Heart left ventricle (tissue), 16 donors: ENCODE results near the gene HOXD3. TPM values are rescaled to one million over a fixed set of nuclear protein-coding genes. Genes with fewer than 3 reads are reported as not detected.
A peak's percentile ranks its signal among the peaks of the same experiment; 100 is the strongest.

Source experiments
- ATAC-seq, 4 donors: fragments of 200-7000 bp; cut with Tn5 transposase; one replicate each; pipeline ENCODE4 v1.9.1; 2020 to 2022; ENCODE audit warnings: moderate library complexity in 4 of 4, mild to moderate bottlenecking in 3 of 4, moderate number of reproducible peaks in 1 of 4
- DNase-seq, 5 donors: peaks; one replicate each; pipeline ENCODE4 v3.0.0-alpha.2; 2020
- H3K27ac ChIP-seq, 12 donors: fragments of 200-600 bp; sonication (generic) in 4 of 12; one replicate each; pipeline versions ENCODE4 v1.5.0 to v1.8.0; 2016 to 2022; ENCODE audit warnings: mild to moderate bottlenecking in 2 of 12
- H3K27me3 ChIP-seq, 9 donors: fragments of 200-600 bp; sonication (generic) in 2 of 9; one replicate each; pipeline versions ENCODE4 v1.5.1 to v1.8.0; 2016 to 2022; ENCODE audit warnings: mild to moderate bottlenecking in 3 of 9
- H3K36me3 ChIP-seq, 9 donors: fragments of 200-600 bp; sonication (generic) in 2 of 9; one replicate each; pipeline versions ENCODE4 v1.5.0 to v1.8.0; 2018 to 2022; ENCODE audit warnings: mild to moderate bottlenecking in 2 of 9
- H3K4me1 ChIP-seq, 12 donors: fragments of 200-600 bp; sonication (generic) in 4 of 12; one replicate each; pipeline versions ENCODE4 v1.5.0 to v1.8.0; 2016 to 2022; ENCODE audit warnings: mild to moderate bottlenecking in 3 of 12
- H3K4me3 ChIP-seq, 12 donors: fragments of 200-600 bp; sonication (generic) in 4 of 12; one replicate each; pipeline versions ENCODE4 v1.5.0 to v1.8.0; 2017 to 2022; ENCODE audit warnings: mild to moderate bottlenecking in 9 of 12, moderate library complexity in 4 of 12
- H3K9me3 ChIP-seq, 12 donors: fragments of 200-600 bp; sonication (generic) in 4 of 12; one replicate each; pipeline versions ENCODE4 v1.5.0 to v1.8.0; 2016 to 2022; ENCODE audit warnings: mild to moderate bottlenecking in 1 of 12
- POLR2A ChIP-seq, 2 donors: fragments of 450-650 bp; IDR thresholded peaks; one replicate each; pipeline ENCODE4 v1.6.1; 2017; ENCODE audit warnings: antibody characterized with exemption in 2 of 2, mild to moderate bottlenecking in 2 of 2, moderate library complexity in 2 of 2
- WGBS, 4 donors: extraction: QIAGEN DNeasy Blood & Tissue Kit in 2 of 4; methylation state at CpG; one replicate each; pipeline versions ENCODE4 v1.1.5 to v1.1.7; 2013 to 2018; 5-methylcytosine and 5-hydroxymethylcytosine counted together
- intact Hi-C, 10 donors: fragments of 100-400 bp; cut with DNase I; formaldehyde crosslinking; loops; one replicate each; pipeline versions ENCODE4 v1.11.1 to v1.14.2; 2022
- polyA plus RNA-seq, 2 donors: library from polyadenylated mRNA; stranded (reverse); fragments of 200-250 nt; gene quantifications; one replicate each; pipeline ENCODE4 v1.2.3, GENCODE V29; 2013
- total RNA-seq, 9 donors: library from RNA; depleted of rRNA in 2 of 9; stranded (reverse); fragments of >200 nt in 2 of 9; fragmentation: NEBNext Ultra II Directional in 3 of 9; extraction: Animal tissue kit (Norgen Biotek cat#: 25700) in 3 of 9; gene quantifications; one replicate each; pipeline versions ENCODE4 v1.1.0 to v1.2.4, GENCODE V29; 2016 to 2023
- TF ChIP-seq, protein P1 (sequence below), 12 donors: fragments of 200-600 bp; sonication (generic) in 4 of 12; IDR thresholded peaks; one replicate each; pipeline versions ENCODE4 v1.5.0 to v1.8.0; 2018 to 2022; ENCODE audit warnings: antibody characterized with exemption in 12 of 12, mild to moderate bottlenecking in 5 of 12
- donor health status: ischemic (EF 13 %, LVEDD 7.1; RV severe dilation, severe dysfunction).
- donor health status: healthy with polysubstance abuse.
- donor health status: DM: no; HTN: yes; CAD: no.
- donor health status: DM: no; HTN: no; CAD: no.
- donor health status: ischemic (EF 25% LVEDD 6.9; RV normal size, moderate dysfunction).
- donor health status: ischemic (EF 25% LVEDD 5.7; RV mildly dilated, moderate dysfunction).
- donor health status: healthy.
- donor health status: DM: yes; HTN: yes; CAD: no.
- donor health status: ischemic (EF 35%, LVEDD 5.7; RV mildly dilated, moderate dysfunction).
- donor health status: nonischemic (EF 11% LVEDD 7.7; RV severe dilation, severe dysfunction).
- donor health status: DM: yes; HTN: yes; CAD: no.
- donor health status: PGD.
- donor health status: ischemic (EF 29% LVEDD 5.4; RV normal size, mild dysfunction).
- donor health status: nonischemic (EF 23%, LVEDD 6.1; RV moderate dilation, normal function).

HOXD3 gene
- total and polyA plus RNA-seq, 11 donors: 0.04 to 1.4 (median 0.52) TPM

DNA sequence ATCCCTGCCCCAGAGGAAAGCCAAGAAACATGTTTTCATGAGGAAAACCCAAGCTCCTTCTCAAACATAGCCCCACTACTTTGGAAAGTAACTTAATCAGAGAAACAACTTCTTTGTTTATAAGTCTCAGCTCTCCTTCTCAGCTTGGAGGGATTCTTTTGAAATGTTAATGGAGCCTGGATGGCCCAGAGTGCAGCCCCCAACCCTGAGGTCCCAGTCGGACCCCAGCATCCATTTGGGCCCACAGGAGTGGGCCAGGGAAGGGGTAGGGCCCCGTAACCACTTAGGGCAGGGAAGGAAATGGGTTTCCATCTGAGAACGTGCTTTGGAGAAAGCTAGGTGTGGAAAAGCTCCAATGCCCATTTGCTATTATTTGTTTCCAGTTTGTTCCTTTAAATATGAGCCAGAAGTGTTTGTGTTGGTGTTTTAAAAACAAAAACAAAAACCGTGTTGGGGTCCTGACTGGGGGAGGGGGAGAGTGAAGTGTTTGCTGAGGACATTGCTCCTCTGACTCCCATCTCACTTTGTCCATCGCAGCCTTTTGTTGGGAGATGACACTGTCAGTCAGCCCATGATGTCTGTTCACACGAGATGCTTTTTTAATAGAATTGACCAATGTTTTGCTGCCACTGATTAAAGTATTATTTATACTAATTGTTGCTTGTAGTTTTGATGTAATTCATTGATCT, 1.6 kb upstream of the HOXD3 start:
- no peak overlapping the region for H3K4me3 ChIP-seq
- intact Hi-C loops: loop anchor here in 1 of 10 donors (10.0 kb wide), 1 partner anchor 109 kb away; the partner anchor contains the start of gene MTX2
- DNase-seq (no peak), ATAC-seq (no peak)
- peaks cover 0 to 43% (median 16%) of the 10 kb centered on the region in 12 donors for H3K4me1 ChIP-seq
- H3K9me3 ChIP-seq: no peaks in the 10 kb centered on the region
- TF ChIP-seq POLR2A (IDR thresholded peaks at IDR 0.05): no peak
- TF ChIP-seq, protein P1, sequence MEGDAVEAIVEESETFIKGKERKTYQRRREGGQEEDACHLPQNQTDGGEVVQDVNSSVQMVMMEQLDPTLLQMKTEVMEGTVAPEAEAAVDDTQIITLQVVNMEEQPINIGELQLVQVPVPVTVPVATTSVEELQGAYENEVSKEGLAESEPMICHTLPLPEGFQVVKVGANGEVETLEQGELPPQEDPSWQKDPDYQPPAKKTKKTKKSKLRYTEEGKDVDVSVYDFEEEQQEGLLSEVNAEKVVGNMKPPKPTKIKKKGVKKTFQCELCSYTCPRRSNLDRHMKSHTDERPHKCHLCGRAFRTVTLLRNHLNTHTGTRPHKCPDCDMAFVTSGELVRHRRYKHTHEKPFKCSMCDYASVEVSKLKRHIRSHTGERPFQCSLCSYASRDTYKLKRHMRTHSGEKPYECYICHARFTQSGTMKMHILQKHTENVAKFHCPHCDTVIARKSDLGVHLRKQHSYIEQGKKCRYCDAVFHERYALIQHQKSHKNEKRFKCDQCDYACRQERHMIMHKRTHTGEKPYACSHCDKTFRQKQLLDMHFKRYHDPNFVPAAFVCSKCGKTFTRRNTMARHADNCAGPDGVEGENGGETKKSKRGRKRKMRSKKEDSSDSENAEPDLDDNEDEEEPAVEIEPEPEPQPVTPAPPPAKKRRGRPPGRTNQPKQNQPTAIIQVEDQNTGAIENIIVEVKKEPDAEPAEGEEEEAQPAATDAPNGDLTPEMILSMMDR (IDR thresholded peaks at IDR 0.05): no peak
- 13 to 31% (median 24%) methylated on average over 6 of the region's 6 CpGs for WGBS, 4 donors
- H3K36me3 ChIP-seq: no peaks in the 10 kb centered on the region
- no peak overlapping the region for H3K27ac ChIP-seq
- H3K27me3 ChIP-seq: peaks cover 75 to 100% (median 98%) of the 10 kb centered on the region in 9 donors

DNA sequence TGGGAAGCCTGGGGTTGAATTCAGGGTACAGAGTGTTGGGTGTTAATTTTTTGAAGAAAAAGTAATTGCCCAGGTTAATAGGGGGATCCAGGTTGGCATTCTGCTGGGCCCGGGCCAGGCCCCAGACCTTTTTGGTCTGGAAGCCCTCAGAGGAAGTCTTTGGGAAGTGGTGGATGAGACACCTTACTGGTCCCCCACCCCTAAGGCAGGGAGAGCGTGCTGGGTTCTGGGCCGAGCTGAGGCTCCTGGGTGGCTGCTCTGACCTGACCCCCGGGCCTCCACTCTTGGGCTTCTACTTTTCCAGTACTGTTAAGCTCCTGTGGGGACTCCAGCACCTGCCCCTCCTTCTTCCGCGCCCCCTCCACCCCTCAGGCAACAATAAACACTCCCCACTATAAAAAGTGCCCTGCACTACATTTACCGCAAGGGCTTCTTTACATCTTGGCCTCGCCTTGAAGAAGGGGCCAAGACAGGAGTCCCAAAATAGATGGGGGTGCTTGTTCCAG, 753 bp upstream of the HOXD3 start:
- H3K27me3 ChIP-seq: peaks cover 75 to 100% (median 98%) of the 10 kb centered on the region in 9 donors
- WGBS, 4 donors: 14 to 48% (median 34%) methylated on average over 8 of the region's 8 CpGs
- H3K4me1 ChIP-seq: peaks cover 0 to 47% (median 16%) of the 10 kb centered on the region in 12 donors
- no peak overlapping the region for H3K4me3 ChIP-seq
- no peak for TF ChIP-seq POLR2A (IDR thresholded peaks at IDR 0.05)
- TF ChIP-seq, protein P1 (IDR thresholded peaks at IDR 0.05): no peak
- H3K9me3 ChIP-seq: no peaks in the 10 kb centered on the region
- no peak for ATAC-seq
- intact Hi-C loops: loop anchor here in 1 of 10 donors (10.0 kb wide), 1 partner anchor 108 kb away; the partner anchor contains the start of gene MTX2
- H3K27ac ChIP-seq: no peak overlapping the region
- no peak for DNase-seq
- no peaks in the 10 kb centered on the region for H3K36me3 ChIP-seq

DNA sequence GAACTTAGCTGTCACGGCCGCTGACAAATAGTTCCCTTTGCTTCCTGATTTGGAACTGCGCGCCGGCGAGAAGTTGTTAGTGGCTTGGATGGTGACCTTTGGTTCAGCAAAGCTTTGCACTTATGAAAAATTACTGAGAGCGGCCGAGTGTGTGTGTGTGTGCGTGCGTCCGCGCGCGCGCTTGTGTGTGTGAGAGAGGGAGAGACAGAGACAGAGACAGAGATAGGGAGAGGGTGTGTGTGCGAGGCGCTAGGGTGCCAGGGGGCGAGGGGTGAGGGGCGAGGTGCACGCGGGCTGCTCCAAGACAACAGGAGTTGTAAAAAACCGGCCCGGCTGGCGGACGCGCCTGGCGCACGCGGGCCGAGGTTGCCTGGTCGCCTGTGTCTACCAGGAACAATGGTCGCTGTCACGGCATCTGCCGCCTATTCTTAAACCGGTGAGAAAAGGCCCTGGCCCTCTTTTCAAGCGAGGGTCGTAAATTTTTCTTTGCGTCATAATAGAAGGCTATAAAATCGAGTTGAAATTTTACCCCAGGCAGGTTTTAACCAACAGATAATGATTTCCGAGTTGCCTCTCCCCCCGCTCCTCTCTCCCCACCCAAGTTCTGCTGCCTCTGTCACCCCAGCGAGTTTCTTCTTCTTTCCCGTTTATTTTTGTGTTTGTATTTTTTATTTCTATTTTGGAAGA, 535 bp downstream of the HOXD3 start:
- Histone ChIP-seq H3K4me1 (peaks cover 0 to 37% (median 16%) of the 10 kb centered on the region in 12 donors), H3K27ac (peak overlapping the region in 1 of 12 donors; percentile 29), H3K4me3 (peak overlapping the region in 10 of 12 donors; percentile 1 to 44 (median 16)), H3K27me3 (peaks cover 70 to 100% (median 98%) of the 10 kb centered on the region in 9 donors), H3K9me3 (no peaks in the 10 kb centered on the region), H3K36me3 (no peaks in the 10 kb centered on the region)
- intact Hi-C loops: loop anchor here in 1 of 10 donors (10.0 kb wide), 1 partner anchor 107 kb away; the partner anchor contains the start of gene MTX2
- TF ChIP-seq, protein P1 (IDR thresholded peaks at IDR 0.05): no peak
- TF ChIP-seq POLR2A (IDR thresholded peaks at IDR 0.05): no peak
- DNase-seq: no peak
- no peak for ATAC-seq
- 4 to 15% (median 7%) methylated on average over 43 of the region's 43 CpGs for WGBS, 4 donors

DNA sequence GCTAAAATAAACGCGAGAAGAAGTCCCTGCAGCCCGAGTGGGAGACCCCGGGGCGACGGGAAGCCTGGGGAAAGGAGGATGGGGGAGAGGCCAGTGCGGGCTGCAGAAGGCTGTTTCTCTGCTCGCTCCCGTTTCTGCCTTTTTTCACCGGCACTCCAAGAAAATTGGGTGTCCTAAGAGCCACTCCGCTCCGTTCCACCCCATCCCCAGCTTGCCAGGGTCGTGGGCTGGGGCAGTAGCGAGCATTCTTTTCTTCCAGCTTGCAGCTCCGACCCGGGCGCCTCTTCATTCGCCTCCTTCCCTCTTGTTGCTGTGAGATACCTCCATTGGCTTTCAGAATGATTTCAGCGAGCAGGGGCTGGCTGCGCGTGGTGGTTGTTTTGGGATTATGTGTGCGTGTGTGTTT, 1.1 kb downstream of the HOXD3 start:
- peaks cover 71 to 100% (median 98%) of the 10 kb centered on the region in 9 donors for H3K27me3 ChIP-seq
- TF ChIP-seq, protein P1 (IDR thresholded peaks at IDR 0.05): no peak
- TF ChIP-seq POLR2A (IDR thresholded peaks at IDR 0.05): no peak
- intact Hi-C loops: loop anchor here in 1 of 10 donors (10.0 kb wide), 1 partner anchor 107 kb away; the partner anchor contains the start of gene MTX2
- peaks cover 0 to 35% (median 16%) of the 10 kb centered on the region in 12 donors for H3K4me1 ChIP-seq
- no peak for ATAC-seq
- peak overlapping the region in 5 of 12 donors; percentile 3 to 44 (median 37) for H3K4me3 ChIP-seq
- WGBS, 4 donors: 7 to 19% (median 14%) methylated on average over 18 to 22 of the region's 22 CpGs
- H3K27ac ChIP-seq: no peak overlapping the region
- no peaks in the 10 kb centered on the region for H3K9me3 ChIP-seq
- no peak for DNase-seq
- no peaks in the 10 kb centered on the region for H3K36me3 ChIP-seq
